ENCODE results near the gene PIGN.
A peak's percentile ranks its signal among the peaks of the same experiment; 100 is the strongest.

PIGN gene

DNA sequence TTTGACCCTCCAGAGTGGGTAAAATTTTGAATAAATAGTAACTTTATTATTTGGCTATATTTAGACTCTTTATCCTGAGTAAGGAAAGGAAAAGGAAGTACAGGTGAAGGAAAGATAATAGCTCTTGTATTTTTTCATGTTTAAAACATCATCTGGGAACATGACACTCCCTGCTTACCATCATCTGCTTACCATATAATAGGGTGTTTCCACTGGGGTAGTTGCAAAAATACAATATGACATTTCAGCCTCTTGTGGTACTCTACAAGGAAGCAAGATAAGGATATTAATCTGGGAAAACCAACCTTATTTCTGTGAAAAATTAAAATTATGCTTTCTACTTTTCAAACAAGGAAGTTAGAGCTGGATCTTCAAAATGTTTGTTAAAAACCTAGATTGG, 10.1 kb upstream of the PIGN start:
- no peak for DNase-seq (ENCODE audit: low read depth)
- no peak overlapping the region for H3K4me3 ChIP-seq (ENCODE audit: low read length)
- TF ChIP-seq, protein P1, sequence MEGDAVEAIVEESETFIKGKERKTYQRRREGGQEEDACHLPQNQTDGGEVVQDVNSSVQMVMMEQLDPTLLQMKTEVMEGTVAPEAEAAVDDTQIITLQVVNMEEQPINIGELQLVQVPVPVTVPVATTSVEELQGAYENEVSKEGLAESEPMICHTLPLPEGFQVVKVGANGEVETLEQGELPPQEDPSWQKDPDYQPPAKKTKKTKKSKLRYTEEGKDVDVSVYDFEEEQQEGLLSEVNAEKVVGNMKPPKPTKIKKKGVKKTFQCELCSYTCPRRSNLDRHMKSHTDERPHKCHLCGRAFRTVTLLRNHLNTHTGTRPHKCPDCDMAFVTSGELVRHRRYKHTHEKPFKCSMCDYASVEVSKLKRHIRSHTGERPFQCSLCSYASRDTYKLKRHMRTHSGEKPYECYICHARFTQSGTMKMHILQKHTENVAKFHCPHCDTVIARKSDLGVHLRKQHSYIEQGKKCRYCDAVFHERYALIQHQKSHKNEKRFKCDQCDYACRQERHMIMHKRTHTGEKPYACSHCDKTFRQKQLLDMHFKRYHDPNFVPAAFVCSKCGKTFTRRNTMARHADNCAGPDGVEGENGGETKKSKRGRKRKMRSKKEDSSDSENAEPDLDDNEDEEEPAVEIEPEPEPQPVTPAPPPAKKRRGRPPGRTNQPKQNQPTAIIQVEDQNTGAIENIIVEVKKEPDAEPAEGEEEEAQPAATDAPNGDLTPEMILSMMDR (conservative IDR thresholded peaks at IDR 0.05; ENCODE audit: low read length) = no peak

DNA sequence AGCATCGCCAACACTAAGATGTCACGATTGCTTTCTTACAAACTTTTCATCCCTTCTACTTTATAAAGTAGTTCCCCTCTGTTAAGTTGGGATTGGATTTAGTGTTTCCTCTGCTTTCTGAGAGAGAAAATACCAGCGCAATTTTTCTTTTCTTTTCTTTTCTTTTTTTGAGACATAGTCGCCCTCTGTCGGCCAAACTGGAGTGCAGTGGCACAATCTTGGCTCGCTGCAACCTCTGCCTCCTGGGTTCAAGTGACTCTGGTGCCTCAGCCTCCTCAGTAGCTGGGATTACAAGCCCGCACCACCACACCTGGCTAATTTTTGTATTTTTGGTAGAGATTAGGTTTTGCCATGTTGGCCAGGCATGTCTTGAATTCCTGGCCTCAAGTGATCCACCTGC, 9.2 kb upstream of the PIGN start:
- TF ChIP-seq, protein P1 (conservative IDR thresholded peaks at IDR 0.05; ENCODE audit: low read length) = no peak
- no peak for DNase-seq (ENCODE audit: low read depth)
- H3K4me3 ChIP-seq (ENCODE audit: low read length) = no peak overlapping the region

DNA sequence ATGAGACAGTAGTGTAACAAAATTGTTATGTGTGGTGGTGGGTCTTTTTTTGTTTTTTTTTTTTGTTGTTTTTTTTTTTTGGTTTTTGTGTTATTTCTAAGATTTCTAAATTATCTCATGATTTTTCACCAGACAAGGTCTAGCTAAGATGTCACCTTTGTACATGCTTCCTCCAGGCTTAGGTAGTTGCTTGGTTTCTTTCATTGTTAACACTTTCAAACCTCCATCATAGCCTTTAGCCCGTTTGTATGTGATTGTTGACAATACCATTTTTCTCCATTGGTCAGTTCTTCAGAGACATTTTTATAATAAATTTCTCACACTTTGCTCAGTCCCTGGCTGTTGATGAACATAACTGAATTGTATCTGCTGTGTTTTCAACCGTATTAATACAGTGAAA, 2.4 kb upstream of the PIGN start:
- TF ChIP-seq, protein P1 (conservative IDR thresholded peaks at IDR 0.05; ENCODE audit: low read length) = no peak
- no peak for DNase-seq (ENCODE audit: low read depth)
- H3K4me3 ChIP-seq (ENCODE audit: low read length) = peak overlapping the region; percentile 98

DNA sequence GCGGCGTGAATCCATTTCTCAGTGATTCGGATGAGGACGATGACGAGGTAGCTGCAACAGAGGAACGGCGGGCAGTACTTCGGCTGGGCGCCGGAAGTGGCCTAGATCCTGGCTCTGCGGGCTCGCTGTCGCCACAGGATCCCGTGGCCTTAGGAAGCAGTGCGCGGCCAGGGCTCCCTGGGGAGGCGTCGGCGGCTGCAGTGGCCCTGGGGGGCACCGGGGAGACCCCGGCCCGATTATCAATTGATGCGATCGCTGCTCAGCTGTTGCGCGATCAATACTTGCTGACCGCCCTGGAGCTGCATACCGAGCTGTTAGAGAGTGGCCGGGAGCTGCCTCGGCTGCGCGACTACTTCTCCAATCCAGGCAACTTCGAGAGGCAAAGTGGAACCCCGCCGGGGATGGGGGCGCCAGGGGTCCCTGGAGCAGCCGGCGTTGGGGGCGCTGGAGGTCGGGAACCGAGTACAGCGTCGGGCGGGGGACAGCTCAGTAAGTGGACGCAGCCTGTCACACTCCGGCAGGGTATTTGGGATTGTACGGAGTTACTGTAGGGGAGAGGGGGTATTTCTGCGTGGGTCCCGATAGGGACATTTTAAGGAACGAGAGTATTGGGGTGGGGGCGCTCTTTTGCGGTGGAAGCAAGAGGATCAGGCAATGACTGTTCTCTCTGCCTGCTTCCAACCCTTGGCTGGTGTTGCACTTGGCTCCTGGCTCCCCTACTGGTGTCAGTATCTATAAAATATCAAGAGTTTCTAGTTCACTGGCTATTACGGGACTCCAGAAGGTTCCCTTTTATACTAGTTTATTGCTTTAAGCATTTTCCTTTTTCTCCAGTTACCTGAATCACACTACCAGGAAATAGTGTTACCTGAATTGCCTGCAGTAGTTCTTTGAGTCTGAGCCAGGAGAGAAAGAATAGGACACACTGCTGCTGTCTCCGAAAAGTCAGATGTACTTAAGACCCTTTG, 971 bp upstream of the PIGN start:
- peak; percentile 11 for DNase-seq (ENCODE audit: low read depth)
- peak overlapping the region; percentile 98 for H3K4me3 ChIP-seq (ENCODE audit: low read length)
- TF ChIP-seq, protein P1 (conservative IDR thresholded peaks at IDR 0.05; ENCODE audit: low read length) = peak; percentile 26

DNA sequence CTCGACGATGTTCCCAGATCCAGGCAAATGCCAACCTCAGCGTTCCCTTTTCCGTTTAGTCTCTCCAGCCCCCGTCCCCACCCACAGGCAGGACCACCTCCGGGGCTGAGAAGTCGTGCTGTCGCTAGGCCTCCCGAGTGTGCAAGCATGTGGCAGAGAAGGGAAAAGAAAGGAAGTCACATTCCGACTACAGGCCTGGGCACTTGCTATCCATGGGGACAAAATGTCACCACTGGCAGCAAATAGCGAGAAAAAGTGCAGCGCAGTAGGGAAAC, 420 bp downstream of the PIGN start:
- TF ChIP-seq, protein P1 (conservative IDR thresholded peaks at IDR 0.05; ENCODE audit: low read length) = no peak
- DNase-seq (ENCODE audit: low read depth) = peak; percentile 31
- H3K4me3 ChIP-seq (ENCODE audit: low read length) = peak overlapping the region; percentile 95

DNA sequence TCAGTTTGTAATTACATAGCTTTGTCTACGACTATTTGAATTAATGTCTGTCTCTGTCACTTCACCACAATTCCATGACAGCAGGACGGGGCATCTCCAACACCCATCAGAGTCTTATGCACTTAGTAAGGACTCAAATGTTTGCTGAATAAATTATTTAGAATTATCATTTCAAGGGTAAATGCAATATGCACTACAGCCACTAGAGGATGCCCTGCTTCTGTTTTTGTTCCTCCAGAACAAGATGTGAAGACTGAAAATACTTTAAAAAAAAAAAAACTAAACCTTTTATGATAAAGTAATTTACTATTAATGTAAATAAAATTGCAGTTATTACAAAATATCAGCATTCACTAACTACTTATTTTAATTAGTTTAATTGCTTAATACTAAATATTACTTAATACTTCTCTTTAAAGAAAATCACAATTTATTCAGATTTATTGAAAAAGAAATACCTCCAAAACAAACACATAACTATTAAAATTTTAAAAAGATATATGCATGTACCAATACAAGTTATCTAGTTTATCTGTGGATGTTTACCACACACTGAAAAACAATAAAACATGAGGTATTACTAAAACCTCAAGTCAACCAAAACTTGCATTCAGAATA, 3.2 kb downstream of the PIGN start:
- peak; percentile 64 for DNase-seq (ENCODE audit: low read depth)
- TF ChIP-seq, protein P1 (conservative IDR thresholded peaks at IDR 0.05; ENCODE audit: low read length) = peak; percentile 99
- H3K4me3 ChIP-seq (ENCODE audit: low read length) = no peak overlapping the region

DNA sequence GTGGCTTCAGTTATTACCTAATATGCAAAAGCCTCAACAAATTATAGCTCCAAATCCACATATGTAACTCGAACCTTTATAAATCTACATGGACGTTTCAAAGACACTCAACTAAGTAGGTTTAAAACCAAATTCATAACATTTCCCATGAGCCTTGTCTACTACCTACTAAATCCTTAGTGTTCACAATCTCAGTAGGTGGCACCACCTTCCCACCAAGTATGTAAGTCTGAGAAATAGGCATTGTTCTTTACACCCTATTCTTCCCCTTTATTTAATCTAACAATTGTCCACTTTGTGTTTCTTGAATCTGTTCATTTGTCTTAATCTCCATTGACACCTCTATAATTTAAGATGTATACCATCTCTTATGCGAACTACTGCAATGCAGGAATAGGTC, 4.6 kb downstream of the PIGN start:
- TF ChIP-seq, protein P1 (conservative IDR thresholded peaks at IDR 0.05; ENCODE audit: low read length) = no peak
- no peak for DNase-seq (ENCODE audit: low read depth)
- no peak overlapping the region for H3K4me3 ChIP-seq (ENCODE audit: low read length)

Data from AG10803 (cell line).